DMS53 treated with DMSO at 0.1 percent for 48 hours (cell line): ENCODE data around the gene BRINP1.

Experiments used
- DNase-seq: peaks from one replicate; lab custom pipeline; 2025; ENCODE audit not compliant: unreplicated experiment; lab: John Stamatoyannopoulos, UW

BRINP1 gene

GRCh38 chr9:119148855-119149254, 220.4 kb downstream of the BRINP1 start:
- no peak for DNase-seq

- DNase-seq: no peak
Measured at GRCh38 chr9:119137479-119137878, 231.8 kb downstream of the BRINP1 start.

GRCh38 chr9:119126040-119126439, 243.2 kb downstream of the BRINP1 start:
- DNase-seq: no peak

- DNase-seq: no peak
Measured at GRCh38 chr9:119121899-119122298, 247.3 kb downstream of the BRINP1 start.

DNA sequence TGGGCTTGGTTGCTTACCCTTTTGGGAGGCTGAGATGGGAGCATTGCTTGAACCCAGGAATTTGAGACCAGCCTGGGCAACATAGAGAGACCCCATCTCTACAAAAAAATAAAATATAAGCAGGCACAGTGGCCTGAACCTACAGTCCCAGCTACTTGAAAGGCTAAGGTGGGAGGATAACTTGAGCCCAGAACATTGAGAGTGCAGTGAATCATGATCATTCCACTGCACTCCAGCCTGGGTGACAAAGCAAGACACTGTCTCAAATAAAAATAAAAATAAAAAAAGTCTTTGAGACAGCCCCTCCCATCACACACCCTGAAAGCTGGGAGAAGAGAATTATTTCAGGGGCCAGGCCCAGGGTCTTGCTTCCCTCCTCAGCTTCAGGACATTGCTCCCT, 251.8 kb downstream of the BRINP1 start:
- DNase-seq: no peak
